GM18498 (cell line): ENCODE results near the gene CCDC81.
"Not testable (repeated sequence)": the region's sequence is repeated elsewhere in the genome, so short reads cannot be mapped to it uniquely, and the experiment has no call there.

ENCODE experiments used
- ATAC-seq: cut with Tn5 transposase; IDR thresholded peaks from one replicate; pipeline ENCODE4 v1.9.1; 2021; ENCODE audit warnings: mild to moderate bottlenecking, moderate library complexity; ENCODE audit not compliant: unreplicated experiment

Gene CCDC81

DNA sequence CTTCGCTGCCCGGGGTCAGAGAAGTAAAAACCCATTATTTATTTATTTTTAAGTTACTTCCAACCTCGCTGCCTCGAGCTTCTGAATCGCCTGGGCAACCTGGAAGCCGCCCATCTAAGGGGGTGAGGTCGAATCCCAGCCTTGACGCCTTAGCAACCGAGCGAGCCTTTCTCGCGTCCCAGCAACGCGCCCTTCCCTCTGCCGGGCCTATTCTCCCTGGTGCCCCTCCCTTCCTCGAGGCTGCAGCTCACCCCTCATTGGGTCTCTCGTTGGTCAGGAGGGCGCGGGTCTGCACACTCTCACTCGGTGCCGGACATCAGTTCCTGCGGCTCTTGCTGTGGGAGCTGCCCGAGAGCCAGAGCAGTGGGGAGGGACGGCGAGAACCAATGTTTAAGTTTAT, at the start of gene CCDC81:
Gene CCDC81 (plus strand): TSS at position 302 of the 400 bp plus-strand sequence. CDS start 277 bp downstream, outside the sequence.
- ATAC-seq, result no peak

GRCh38 chr11:86335131-86335767, 39.4 kb upstream of the CCDC81 start:
- ATAC-seq, result no peak

DNA sequence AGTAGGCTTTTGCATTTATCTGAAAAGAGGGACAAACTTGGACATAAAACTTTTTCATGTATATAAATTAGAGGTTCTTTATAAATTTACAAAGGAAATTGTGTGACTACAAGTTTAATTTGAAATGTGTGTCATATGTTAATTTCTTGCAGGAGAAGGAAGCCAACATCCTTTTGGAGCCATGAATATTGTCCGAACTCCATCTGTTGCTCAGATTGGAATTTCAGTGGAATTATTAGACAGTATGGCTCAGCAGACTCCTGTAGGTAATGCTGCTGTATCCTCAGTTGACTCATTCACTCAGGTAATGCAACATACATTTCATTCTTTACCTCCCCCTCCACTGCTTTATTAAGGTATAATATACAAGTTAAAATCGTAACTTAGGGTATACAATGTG, 37.5 kb upstream of the CCDC81 start:
- ATAC-seq, result no peak

DNA sequence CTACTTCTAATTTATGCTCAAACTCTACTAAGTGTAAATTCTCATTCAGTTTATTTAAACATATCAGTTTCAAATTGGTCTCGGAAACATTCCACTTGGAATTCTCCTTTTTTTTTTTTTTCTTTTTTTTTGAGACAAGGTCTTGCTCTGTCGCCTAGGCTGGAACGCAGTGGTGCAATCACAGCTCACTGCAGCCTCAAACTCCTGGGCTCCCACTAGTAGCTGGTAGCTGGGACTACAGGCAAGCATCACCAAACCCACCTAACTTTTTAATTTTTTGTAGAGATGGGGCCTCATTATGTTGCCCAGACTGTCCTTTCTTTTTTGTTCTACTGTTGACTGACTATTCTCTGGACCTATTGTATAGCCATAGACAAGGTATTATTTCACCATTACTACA, 33.3 kb upstream of the CCDC81 start:
- no peak for ATAC-seq

GRCh38 chr11:86346513-86346912, 28.2 kb upstream of the CCDC81 start:
- ATAC-seq, result no peak

GRCh38 chr11:86355256-86355655, 19.4 kb upstream of the CCDC81 start:
- ATAC-seq, result no peak

DNA sequence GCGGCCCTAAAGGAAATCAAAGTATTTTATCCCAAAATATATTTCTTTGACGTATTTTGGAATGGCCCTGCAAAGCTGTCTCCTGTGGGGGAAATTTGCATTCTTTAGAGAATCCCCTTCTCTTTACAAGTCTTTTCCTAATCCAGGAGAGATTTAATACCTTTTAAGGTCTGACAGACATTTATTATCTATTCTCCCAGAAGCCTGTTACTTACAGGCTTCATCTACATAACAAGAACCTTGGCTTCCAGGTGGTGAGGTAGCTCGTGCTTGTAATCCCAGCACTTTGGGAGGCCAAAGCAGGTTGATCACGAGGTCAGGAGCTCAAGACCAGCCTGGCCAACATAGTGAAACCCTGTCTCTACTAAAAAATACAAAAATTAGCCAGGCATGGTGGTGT, 17.3 kb upstream of the CCDC81 start:
- ATAC-seq, result not testable (repeated sequence)

DNA sequence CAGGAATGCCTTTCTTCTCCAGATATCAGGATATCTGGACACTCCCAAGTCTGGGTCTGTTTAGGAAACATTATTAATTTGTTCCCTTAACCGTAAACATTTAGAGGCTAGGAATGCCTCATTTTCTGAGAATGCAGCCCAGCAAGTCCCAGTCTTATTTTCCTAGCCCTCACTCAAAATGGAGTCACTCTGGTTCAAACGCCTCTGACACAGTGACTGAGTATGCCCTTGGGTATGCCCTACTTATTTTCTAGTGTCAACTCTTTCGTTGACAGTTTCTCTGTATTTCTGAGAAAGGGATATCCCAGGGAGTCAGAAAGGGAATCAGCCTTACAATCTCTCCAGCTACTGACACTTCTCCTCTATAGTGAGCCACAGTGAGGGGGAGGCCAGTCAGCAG, 16.0 kb upstream of the CCDC81 start:
- no peak for ATAC-seq

DNA sequence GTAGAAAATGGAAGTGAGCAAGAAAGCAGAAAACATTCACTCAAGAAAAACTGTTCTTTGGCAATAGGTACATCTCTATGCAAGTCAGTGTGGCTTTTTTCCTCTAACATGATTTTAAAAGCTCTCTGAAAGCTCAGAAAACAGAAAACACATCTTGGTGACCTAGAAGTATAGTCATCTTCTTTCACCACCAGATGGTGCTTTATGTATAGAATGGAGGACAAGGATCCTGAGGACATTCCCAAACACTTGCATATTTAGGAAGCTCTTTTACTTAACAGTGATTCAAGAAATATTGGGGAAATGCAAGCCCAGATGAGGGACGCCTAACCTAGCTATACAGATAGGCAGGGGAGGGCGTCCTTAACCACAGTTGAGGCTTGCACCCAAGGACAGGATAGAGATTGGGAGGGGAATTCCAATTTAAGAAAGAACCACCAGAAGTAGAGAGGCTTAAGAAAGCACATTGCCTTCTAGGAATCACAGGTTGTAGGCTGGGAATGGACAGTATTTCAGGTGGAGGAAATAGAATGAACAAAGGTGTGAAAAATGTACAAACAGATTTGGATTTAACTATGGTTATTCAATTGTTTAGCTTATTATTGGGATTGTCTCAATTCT, 13.8 kb upstream of the CCDC81 start:
- no peak for ATAC-seq

DNA sequence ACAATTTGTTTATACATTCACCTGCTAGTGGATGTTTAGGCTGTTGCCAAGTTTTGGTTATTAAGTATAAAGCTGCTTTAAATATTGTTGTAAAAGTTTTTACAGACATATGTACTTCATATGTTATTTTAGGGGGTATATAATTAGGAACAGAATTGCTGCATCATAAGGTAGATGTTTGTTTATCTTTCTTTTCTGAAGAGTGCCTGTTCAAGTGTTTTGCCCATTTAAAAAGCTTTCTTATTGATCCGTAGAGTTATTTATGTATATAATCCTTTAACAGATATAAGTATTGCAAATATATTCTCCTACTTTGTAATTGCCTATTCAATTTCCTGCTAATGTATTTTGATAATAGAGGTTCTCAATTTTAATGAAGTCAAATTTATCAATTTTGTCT, 11.3 kb upstream of the CCDC81 start:
- no peak for ATAC-seq

GRCh38 chr11:86365546-86365945, 9.1 kb upstream of the CCDC81 start:
- no peak for ATAC-seq

DNA sequence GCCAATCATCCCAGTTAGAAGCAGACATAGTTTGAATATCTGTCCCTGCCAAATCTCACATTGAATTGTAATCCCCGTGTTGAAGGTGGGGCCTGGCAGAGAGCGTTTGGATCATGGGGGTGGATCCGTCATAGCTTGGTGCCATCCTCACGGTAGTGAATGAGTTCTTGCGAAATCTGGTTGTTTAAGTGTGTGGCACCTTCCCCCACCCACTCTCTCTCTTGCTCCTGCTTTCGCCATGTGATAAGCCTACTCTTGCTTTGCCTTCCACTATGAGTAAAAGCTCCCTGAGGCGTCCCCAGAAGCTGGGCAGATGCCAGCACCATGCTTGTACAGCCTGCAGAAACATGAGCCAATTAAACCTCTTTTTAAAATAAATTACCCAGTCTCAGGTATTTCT, 5.0 kb upstream of the CCDC81 start:
- no peak for ATAC-seq

GRCh38 chr11:86370171-86370570, 4.5 kb upstream of the CCDC81 start:
- ATAC-seq, result no peak

- no peak for ATAC-seq
These were observed 3.6 kb upstream of the CCDC81 start for GRCh38 chr11:86370922-86371594.

GRCh38 chr11:86372041-86372440, 2.6 kb upstream of the CCDC81 start:
- no peak for ATAC-seq

DNA sequence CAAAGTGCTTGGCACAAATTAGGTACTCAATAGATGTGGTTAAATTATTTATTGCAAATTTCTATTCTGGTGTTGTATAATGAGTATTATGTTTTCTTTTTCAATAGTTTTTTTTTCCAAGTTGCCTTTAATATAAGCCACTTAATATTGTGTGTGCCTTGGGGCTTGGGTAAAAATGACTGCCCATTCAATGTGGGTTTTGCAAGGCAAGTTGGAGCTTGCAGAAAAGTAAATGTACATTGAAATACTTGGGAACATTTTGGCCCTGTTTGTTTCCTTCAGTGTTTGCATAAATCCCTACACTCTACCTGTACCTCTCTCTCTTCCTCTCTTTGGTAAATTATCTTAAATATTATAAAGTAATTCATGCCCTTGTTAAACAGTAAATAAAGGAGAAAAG, 2.1 kb upstream of the CCDC81 start:
- no peak for ATAC-seq

DNA sequence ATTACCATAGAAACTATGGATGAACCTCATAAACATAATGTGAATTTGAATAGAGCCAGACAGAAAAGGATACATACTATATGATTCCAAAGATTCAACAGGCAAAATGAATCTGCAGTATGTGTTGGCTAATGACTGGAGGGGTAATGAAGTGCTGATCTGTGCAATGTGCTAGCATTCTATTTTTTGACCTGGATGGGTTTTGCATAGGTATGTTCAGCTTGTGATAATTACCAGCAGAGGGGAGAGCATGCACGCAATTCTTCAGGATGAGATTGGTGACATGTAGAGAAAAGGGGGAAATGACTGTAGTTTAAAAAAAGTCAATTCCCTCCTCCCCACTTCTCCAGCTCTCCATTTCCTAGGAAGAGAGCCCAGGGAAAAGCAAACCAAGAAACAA, 618 bp upstream of the CCDC81 start:
- no peak for ATAC-seq

- ATAC-seq, result no peak
These were observed 3.3 kb downstream of the CCDC81 start for GRCh38 chr11:86377972-86378371.

- ATAC-seq, result no peak
These were observed 5.8 kb downstream of the CCDC81 start for GRCh38 chr11:86380295-86381059.

DNA sequence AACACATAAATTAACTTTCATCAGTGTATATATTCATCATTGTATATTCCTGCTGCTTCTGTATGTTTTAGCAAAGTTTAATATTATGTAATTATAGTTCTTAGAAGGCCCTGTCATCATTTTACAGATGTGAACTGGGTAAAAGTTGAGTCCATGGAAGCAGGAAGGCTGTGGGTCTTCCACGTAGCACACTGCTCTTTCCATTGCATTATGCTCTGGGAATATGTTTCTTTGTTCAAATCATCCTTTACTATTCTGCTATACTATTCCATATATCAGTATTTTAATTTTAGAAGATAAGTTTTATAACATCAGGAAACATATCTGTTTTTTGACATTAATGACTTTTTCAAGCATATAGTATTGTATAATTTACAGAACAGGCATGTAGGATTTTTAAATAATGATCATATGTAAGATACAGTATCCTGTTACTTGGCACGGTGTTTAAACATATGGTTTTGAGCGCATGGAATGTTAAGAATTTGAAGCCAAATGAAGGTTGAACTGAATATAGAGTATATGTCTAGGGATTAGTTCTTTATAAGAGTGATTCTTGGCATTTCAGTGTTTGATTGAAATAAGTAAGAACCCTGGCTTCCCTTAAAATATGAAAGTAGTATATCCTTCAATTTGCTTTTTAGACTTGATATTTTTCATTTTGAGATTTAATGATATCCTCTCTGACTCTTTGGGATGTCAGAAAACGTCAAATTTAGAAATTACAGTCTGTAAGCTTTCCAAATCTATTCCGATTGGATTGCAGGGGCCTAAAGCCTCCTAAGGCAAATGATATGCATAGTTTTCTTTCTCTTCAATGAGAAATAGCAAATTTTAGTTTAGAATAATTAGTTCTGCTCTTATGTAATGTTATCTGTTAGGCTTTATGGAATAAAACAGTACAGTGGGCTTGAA, 8.6 kb downstream of the CCDC81 start:
- ATAC-seq, result no peak

DNA sequence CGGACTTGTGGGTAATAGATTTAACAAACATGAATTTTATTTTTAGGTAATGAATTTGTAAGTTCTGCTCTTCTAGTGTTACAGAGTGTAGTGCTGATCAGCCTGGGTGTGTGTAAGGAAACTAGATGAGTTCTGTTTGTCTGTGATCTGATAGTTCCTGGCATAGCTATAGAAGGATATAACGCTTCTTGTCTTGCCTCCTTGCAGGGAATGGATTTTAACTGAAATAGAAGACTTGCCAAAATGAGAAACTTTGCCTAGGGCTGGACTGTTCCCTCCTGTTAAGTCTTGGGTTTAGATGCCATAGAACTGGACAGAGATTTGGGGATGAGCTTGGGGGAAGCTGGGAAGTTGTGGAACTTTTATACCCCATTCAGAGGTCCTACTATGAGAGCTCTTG, 11.6 kb downstream of the CCDC81 start:
- no peak for ATAC-seq
